ENCODE results near the gene FAM53A. TPM values are rescaled to one million over a fixed set of nuclear protein-coding genes. Genes with fewer than 3 reads are reported as not detected.

FAM53A gene
- total and polyA plus RNA-seq, 2 of the 4 experiments (the other 2 are of a cell fraction): 2.0 to 3.1 TPM

GRCh38 chr4:1718095-1718850, 34.2 kb upstream of the FAM53A start:
- Histone ChIP-seq H2BK120ac (ENCODE audit: low read depth, low read length) (no peak overlapping the region), H2AFZ (replicated peaks; ENCODE audit: low read length, poor library complexity) (peak overlapping the region; percentile 10), H3K4ac (ENCODE audit: low read depth, low read length) (no peak overlapping the region), H3K27ac (ENCODE audit: insufficient read depth, low read length) (no peak overlapping the region), H4K20me1 (ENCODE audit: insufficient read depth, low read length) (peaks cover 8% of the 10 kb centered on the region; the same call in 1 of the 2 replicates), H3K9me3 (ENCODE audit: control insufficient read depth, insufficient read depth, low read length) (no peaks in the 10 kb centered on the region), H2AK5ac (ENCODE audit: low read depth, low read length) (peak overlapping the region; percentile 10; the same call in 1 of the 2 replicates), H2BK5ac (ENCODE audit: low read depth, low read length, poor library complexity, severe bottlenecking) (no peak overlapping the region), H4K5ac (ENCODE audit: low read depth, low read length) (no peak overlapping the region), H3K23ac (ENCODE audit: low read depth, low read length) (no peak overlapping the region), H3K4me1 (ENCODE audit: control insufficient read depth, insufficient read depth, low read length) (peaks cover 15% of the 10 kb centered on the region), H3K9me1 (ENCODE audit: insufficient read depth, low read length) (no peaks in the 10 kb centered on the region), H3K27me3 (ENCODE audit: control insufficient read depth, insufficient read depth, low read length) (no peaks in the 10 kb centered on the region), H4K8ac (ENCODE audit: low read depth in 2 of 2, low read length in 2 of 2) (no peak overlapping the region), H3K9ac (ENCODE audit: low read depth, low read length) (no peak overlapping the region), H3K4me3 (ENCODE audit: insufficient read depth, low read depth, low read length) (no peak overlapping the region), H3K79me1 (ENCODE audit: low read depth in 1 of 2, low read length in 2 of 2) (peaks cover 30 to 78% of the 10 kb centered on the region in 2 experiments), H2AK9ac (replicated peaks; ENCODE audit: low read depth, low read length, poor library complexity) (no peak overlapping the region), H2BK20ac (ENCODE audit: low read depth, low read length) (no peak overlapping the region), H3K4me2 (ENCODE audit: low read depth, low read length) (no peak overlapping the region), H3K18ac (ENCODE audit: low read depth, low read length) (no peak overlapping the region), H3K14ac (replicated peaks; ENCODE audit: low read depth, low read length) (no peak overlapping the region), H2BK15ac (ENCODE audit: low read depth, low read length) (no peak overlapping the region), H3K36me3 (ENCODE audit: control insufficient read depth, insufficient read depth, low read length) (peaks cover 11% of the 10 kb centered on the region), H3K56ac (ENCODE audit: extremely low read depth, insufficient read depth, low read length) (no peak overlapping the region), H4K91ac (ENCODE audit: insufficient read depth, low read depth, low read length) (no peak overlapping the region)
- 88% methylated on average over 17 of the region's 31 CpGs; no CpG with 5 or more reads in 1 of the 2 experiments for WGBS, 2 experiments (ENCODE audit: extremely low coverage in 2 of 2, insufficient read length in 1 of 2)
- ATAC-seq (ENCODE audit: low read depth) (no peak), DNase-seq (no peak)
- CTCF ChIA-PET: no interaction called here
- TF ChIP-seq, protein P1, sequence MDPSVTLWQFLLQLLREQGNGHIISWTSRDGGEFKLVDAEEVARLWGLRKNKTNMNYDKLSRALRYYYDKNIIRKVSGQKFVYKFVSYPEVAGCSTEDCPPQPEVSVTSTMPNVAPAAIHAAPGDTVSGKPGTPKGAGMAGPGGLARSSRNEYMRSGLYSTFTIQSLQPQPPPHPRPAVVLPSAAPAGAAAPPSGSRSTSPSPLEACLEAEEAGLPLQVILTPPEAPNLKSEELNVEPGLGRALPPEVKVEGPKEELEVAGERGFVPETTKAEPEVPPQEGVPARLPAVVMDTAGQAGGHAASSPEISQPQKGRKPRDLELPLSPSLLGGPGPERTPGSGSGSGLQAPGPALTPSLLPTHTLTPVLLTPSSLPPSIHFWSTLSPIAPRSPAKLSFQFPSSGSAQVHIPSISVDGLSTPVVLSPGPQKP (IDR thresholded peaks at IDR 0.05; ENCODE audit: borderline replicate concordance, low read depth, low read length): no peak
- TF ChIP-seq MXI1 (IDR thresholded peaks at IDR 0.05; ENCODE audit: borderline replicate concordance, low read depth, low read length) (no peak), MAFK (IDR thresholded peaks at IDR 0.05; ENCODE audit: low read depth, low read length) (no peak), RFX5 (IDR thresholded peaks at IDR 0.05; ENCODE audit: low read depth, low read length) (no peak), RCOR1 (IDR thresholded peaks at IDR 0.05; ENCODE audit: insufficient replicate concordance, low read length) (no peak), CHD1 (IDR thresholded peaks at IDR 0.05; ENCODE audit: low read depth, low read length) (no peak), CEBPB (IDR thresholded peaks at IDR 0.05; ENCODE audit: low read depth, low read length) (no peak), RAD21 (IDR thresholded peaks at IDR 0.05; ENCODE audit: low read length) (no peak), BHLHE40 (IDR thresholded peaks at IDR 0.05; ENCODE audit: low read depth, low read length) (no peak), FOS (IDR thresholded peaks at IDR 0.05; ENCODE audit: low read depth, low read length) (no peak), MAZ (IDR thresholded peaks at IDR 0.05; ENCODE audit: borderline replicate concordance, low read depth, low read length) (no peak), NFE2L2 (IDR thresholded peaks at IDR 0.05; ENCODE audit: low read depth, low read length) (no peak), SMC3 (IDR thresholded peaks at IDR 0.05; ENCODE audit: low read depth, low read length) (no peak)
- TF ChIP-seq, protein P2, sequence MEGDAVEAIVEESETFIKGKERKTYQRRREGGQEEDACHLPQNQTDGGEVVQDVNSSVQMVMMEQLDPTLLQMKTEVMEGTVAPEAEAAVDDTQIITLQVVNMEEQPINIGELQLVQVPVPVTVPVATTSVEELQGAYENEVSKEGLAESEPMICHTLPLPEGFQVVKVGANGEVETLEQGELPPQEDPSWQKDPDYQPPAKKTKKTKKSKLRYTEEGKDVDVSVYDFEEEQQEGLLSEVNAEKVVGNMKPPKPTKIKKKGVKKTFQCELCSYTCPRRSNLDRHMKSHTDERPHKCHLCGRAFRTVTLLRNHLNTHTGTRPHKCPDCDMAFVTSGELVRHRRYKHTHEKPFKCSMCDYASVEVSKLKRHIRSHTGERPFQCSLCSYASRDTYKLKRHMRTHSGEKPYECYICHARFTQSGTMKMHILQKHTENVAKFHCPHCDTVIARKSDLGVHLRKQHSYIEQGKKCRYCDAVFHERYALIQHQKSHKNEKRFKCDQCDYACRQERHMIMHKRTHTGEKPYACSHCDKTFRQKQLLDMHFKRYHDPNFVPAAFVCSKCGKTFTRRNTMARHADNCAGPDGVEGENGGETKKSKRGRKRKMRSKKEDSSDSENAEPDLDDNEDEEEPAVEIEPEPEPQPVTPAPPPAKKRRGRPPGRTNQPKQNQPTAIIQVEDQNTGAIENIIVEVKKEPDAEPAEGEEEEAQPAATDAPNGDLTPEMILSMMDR (conservative IDR thresholded peaks at IDR 0.05; ENCODE audit: low read depth, low read length): no peak
- TF ChIP-seq, protein P3, sequence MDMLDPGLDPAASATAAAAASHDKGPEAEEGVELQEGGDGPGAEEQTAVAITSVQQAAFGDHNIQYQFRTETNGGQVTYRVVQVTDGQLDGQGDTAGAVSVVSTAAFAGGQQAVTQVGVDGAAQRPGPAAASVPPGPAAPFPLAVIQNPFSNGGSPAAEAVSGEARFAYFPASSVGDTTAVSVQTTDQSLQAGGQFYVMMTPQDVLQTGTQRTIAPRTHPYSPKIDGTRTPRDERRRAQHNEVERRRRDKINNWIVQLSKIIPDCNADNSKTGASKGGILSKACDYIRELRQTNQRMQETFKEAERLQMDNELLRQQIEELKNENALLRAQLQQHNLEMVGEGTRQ (IDR thresholded peaks at IDR 0.05; ENCODE audit: low read depth, low read length): no peak
- POLR2A ChIA-PET (ENCODE audit: unreplicated experiment): no interaction called here
- in situ Hi-C loops (cut with MboI; ENCODE audit: low sequenced_read_pairs): no loop called here
- dilution Hi-C loops (cut with HindIII; ENCODE audit: low sequenced_read_pairs, unreplicated experiment): no loop called here
- intact Hi-C loops (cut with micrococcal nuclease): no loop called here
- no TSS peak for BruUV-seq (replicated peaks)
